SK-N-MC (cell line): ENCODE measurements around the gene ARRB1.

Experiments used
- EZH2 ChIP-seq: fragments of 200-600 bp; sonication (generic); IDR thresholded peaks from one replicate; pipeline ENCODE4 v1.6.1; 2017; ENCODE audit warnings: antibody characterized with exemption
- POLR2AphosphoS5 ChIP-seq: IDR thresholded peaks from 2 replicates; pipeline ENCODE4 v1.6.1; 2012; ENCODE audit warnings: mild to moderate bottlenecking, low read depth, low read length, borderline replicate concordance

DNA sequence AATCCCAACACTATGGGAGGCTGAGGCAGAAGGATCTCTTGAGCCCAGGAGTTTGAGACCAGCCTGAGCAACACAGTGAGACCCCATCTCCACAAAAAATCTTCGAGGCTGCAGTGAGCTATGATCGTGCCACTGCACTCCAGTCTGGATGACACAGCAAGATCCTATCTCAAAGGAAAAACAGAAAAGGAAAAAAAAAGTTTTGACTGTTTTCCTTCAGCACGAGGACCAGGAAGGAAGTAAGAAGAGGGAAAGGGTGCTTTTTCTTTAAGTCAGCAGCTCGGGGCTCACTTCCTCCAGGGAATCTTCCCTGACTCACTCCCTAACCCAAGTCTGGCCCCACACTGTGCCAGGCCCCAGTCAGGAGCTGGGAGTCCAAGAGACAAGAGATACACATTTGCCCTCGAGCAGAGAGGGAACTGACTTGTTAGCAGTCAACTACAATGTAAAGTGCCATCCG is 14.2 kb downstream of the ARRB1 start:
- TF ChIP-seq POLR2AphosphoS5, result peak; percentile 62
- TF ChIP-seq EZH2, result no peak
